HepG2 (cell line): Measurements from ENCODE around the gene COX10. TPM values are rescaled to one million over a fixed set of nuclear protein-coding genes. Genes with fewer than 3 reads are reported as not detected.

Experiments
- ATAC-seq: fragments of 200-7000 bp; cut with Tn5 transposase; 3 replicates; pipeline ENCODE4 v1.9.1; 2020; ENCODE audit warnings: mild to moderate bottlenecking, moderate library complexity
- BruUV-seq: library from RNA; stranded (reverse); fragments of 400-500 nt; replicated peaks from 2 replicates; lab custom pipeline; 2021; lab: Mats Ljungman, UMichigan
- CTCF ChIA-PET: fragments of 300-600 bp; formaldehyde crosslinking; extraction: SDS; loops from one replicate; lab custom pipeline; 2021; ENCODE audit warnings: low total read pairs, inconsistent platforms, low intra/inter-chr PET ratio; lab: Yijun Ruan, JAX
- POLR2A ChIA-PET: fragments of 350-600 bp; sonication (Branson Sonifier 250); formaldehyde crosslinking; loops from one replicate; lab custom pipeline; 2020; ENCODE audit warnings: antibody characterized with exemption, inconsistent platforms; lab: Yijun Ruan, JAX
- DNase-seq: peaks from one replicate; pipeline ENCODE4 v3.0.0-alpha.2; 2015; ENCODE audit warnings: low spot score
- FAIRE-seq: peaks from 3 replicates; lab custom pipeline; 2011; peaks lifted over from hg19 to GRCh38; lab: Jason Lieb, UNC
- H2AFZ ChIP-seq: one replicate; pipeline ENCODE4 v1.6.1; 2011; ENCODE audit warnings: low read length, inconsistent platforms
- H3K27ac ChIP-seq: fragments of 300-600 bp; 3 replicates; pipeline ENCODE4 v1.8.0; 2011; ENCODE audit warnings: mixed run types, mild to moderate bottlenecking, mixed read lengths, low read length, inconsistent platforms; ENCODE audit not compliant: insufficient read depth; ENCODE audit errors: extremely low read length
- H3K27me3 ChIP-seq, 2 experiments: fragments of 200-600 bp in 1 of 2; 2 replicates in 1 of 2; 3 replicates in 1 of 2; pipeline versions ENCODE4 v1.6.0 to v1.8.0; 2011; ENCODE audit warnings: low read length in 2 of 2, mild to moderate bottlenecking in 2 of 2, moderate library complexity in 2 of 2, inconsistent platforms in 1 of 2; ENCODE audit not compliant: insufficient read depth in 2 of 2, control insufficient read depth in 1 of 2
- H3K36me3 ChIP-seq, 2 experiments: fragments of 200-600 bp in 1 of 2; replicated peaks in 1 of 2; 2 replicates in 1 of 2; 3 replicates in 1 of 2; pipeline versions ENCODE4 v1.5.1 to v1.8.0; 2011; ENCODE audit warnings: low read length in 2 of 2, inconsistent platforms in 1 of 2; ENCODE audit not compliant: insufficient read depth in 2 of 2, control insufficient read depth in 1 of 2
- H3K4me1 ChIP-seq: 2 replicates; pipeline ENCODE4 v1.5.1; 2012; ENCODE audit warnings: low read length, inconsistent platforms; ENCODE audit not compliant: insufficient read depth
- H3K4me2 ChIP-seq: 2 replicates; pipeline ENCODE4 v1.6.0; 2011; ENCODE audit warnings: low read depth, low read length, inconsistent platforms
- H3K4me3 ChIP-seq, 3 experiments: fragments of 200-600 bp in 1 of 3; sonication (generic), shearing (Covaris generic) in 1 of 3; replicated peaks in 1 of 3; 2 replicates each; pipeline ENCODE4 v1.5.1; 2011 to 2016; ENCODE audit warnings: low read length in 3 of 3, inconsistent platforms in 2 of 3, low read depth in 2 of 3, mild to moderate bottlenecking in 2 of 3, control low read depth in 1 of 3, mixed read lengths in 1 of 3; ENCODE audit not compliant: insufficient read depth in 1 of 3
- H3K79me2 ChIP-seq: one replicate; pipeline ENCODE4 v1.6.1; 2011; ENCODE audit warnings: low read length, inconsistent platforms; ENCODE audit not compliant: insufficient read depth
- H3K9ac ChIP-seq: 2 replicates; pipeline ENCODE4 v1.6.0; 2011; ENCODE audit warnings: mild to moderate bottlenecking, low read depth, low read length, inconsistent platforms; ENCODE audit not compliant: insufficient read depth
- H3K9me3 ChIP-seq: 2 replicates; pipeline ENCODE4 v1.5.1; 2012; ENCODE audit warnings: mild to moderate bottlenecking, low read length
- H4K20me1 ChIP-seq: 2 replicates; pipeline ENCODE4 v1.6.0; 2011; ENCODE audit warnings: inconsistent platforms, mild to moderate bottlenecking, low read length, moderate library complexity; ENCODE audit not compliant: insufficient read depth
- DZIP1 ChIP-seq: sonication (generic); formaldehyde crosslinking; IDR thresholded peaks from 2 replicates; pipeline ENCODE4 v1.5.0; 2020; ENCODE audit warnings: mild to moderate bottlenecking, missing genetic modification reagents
- HNRNPL ChIP-seq: fragments of 200-400 bp; formaldehyde crosslinking; IDR thresholded peaks from 2 replicates; pipeline ENCODE4 v1.6.1; 2017; ENCODE audit warnings: mild to moderate bottlenecking, low read depth, low read length
- MAFK ChIP-seq, 2 experiments: IDR thresholded peaks in 1 of 2; conservative IDR thresholded peaks in 1 of 2; 2 replicates each; pipeline ENCODE4 v1.6.1; 2011; ENCODE audit warnings: improper control_type of control experiment in 2 of 2, low read length in 2 of 2
- MXD4 ChIP-seq: IDR thresholded peaks from 2 replicates; pipeline ENCODE4 v1.6.1; 2016; ENCODE audit warnings: mild to moderate bottlenecking, missing biosample characterization, missing genetic modification reagents
- RXRB ChIP-seq: IDR thresholded peaks from 2 replicates; pipeline ENCODE4 v1.6.1; 2016; ENCODE audit warnings: borderline replicate concordance, missing genetic modification reagents, missing compliant biosample characterization
- ZNF704 ChIP-seq: sonication (generic); formaldehyde crosslinking; IDR thresholded peaks from 2 replicates; pipeline ENCODE4 v1.8.1; 2023; ENCODE audit warnings: mild to moderate bottlenecking, inconsistent platforms, moderate library complexity, missing genetic modification reagents, borderline replicate concordance
- ZNF790 ChIP-seq: sonication (generic); formaldehyde crosslinking; IDR thresholded peaks from 2 replicates; pipeline ENCODE4 v1.8.0; 2022; ENCODE audit warnings: missing genetic modification reagents, mild to moderate bottlenecking, borderline replicate concordance
- in situ Hi-C: cut with HindIII; loops from 2 replicates; pipeline ENCODE4 v1.10.0; 2017; ENCODE audit warnings: low pct_unique_long_range_greater_than_20kb; ENCODE audit not compliant: extremely low pct_ligation_motif_present
- intact Hi-C: fragments of 100-400 bp; cut with micrococcal nuclease; formaldehyde crosslinking; loops from one replicate; pipeline ENCODE4 v1.10.0; 2022; ENCODE audit not compliant: unreplicated experiment
- polyA plus RNA-seq, 8 experiments: library from polyadenylated mRNA; depleted of rRNA in 3 of 8; stranded (reverse) in 7 of 8; unstranded in 1 of 8; fragments of >200 nt; fragmentation: Illumina TruSeq in 4 of 8; extraction: Trizol in 4 of 8; gene quantifications; 2 replicates each; pipeline versions ENCODE4 v1.2.1 to v1.2.3, GENCODE V29; 2011 to 2016; ENCODE audit warnings: low read depth in 4 of 8, missing spikeins in 1 of 8, mixed read lengths in 1 of 8; ENCODE audit not compliant: insufficient read depth in 1 of 8
- total RNA-seq, 5 experiments: library from RNA; depleted of rRNA; stranded (reverse); fragments of >200 nt; fragmentation: Illumina TruSeq; extraction: Trizol; gene quantifications; 2 replicates each; pipeline ENCODE4 v1.2.3, GENCODE V29; 2016; ENCODE audit warnings: low read depth in 1 of 5

The COX10 gene
- total and polyA plus RNA-seq, 2 of the 13 experiments (the other 11 are each of a cell fraction or from before 2014, with no cell fraction given) = 13.9 to 20.1 TPM

- no peak overlapping the region for H3K27ac ChIP-seq
- H3K9me3 ChIP-seq = no peaks in the 10 kb centered on the region
- no TSS peak for BruUV-seq
- in situ Hi-C loops = no loop called here
- peaks cover under 1% of the 10 kb centered on the region; the same call in 1 of the 2 replicates for H3K4me1 ChIP-seq
- TF ChIP-seq MAFK (conservative IDR thresholded peaks at IDR 0.05 in 1 of 2, IDR thresholded peaks at IDR 0.05 in 1 of 2; ENCODE audit: low read length in 2 of 2) (no peak), RXRB (CRISPR knock-in tag) (no peak), ZNF790 (no peak), ZNF704 (CRISPR knock-in tag) (no peak), DZIP1 (no peak), MXD4 (CRISPR knock-in tag) (no peak), HNRNPL (no peak)
- FAIRE-seq = no peak
- H3K79me2 ChIP-seq = no peaks in the 10 kb centered on the region
- H2AFZ ChIP-seq = no peak overlapping the region
- H3K27me3 ChIP-seq = no peaks in the 10 kb centered on the region
- H3K36me3 ChIP-seq = no peaks in the 10 kb centered on the region
- no peak for ATAC-seq
- no peaks in the 10 kb centered on the region for H4K20me1 ChIP-seq
- H3K9ac ChIP-seq = no peak overlapping the region
- ChIA-PET CTCF (no interaction called here), POLR2A (no interaction called here)
- no peak for DNase-seq
- H3K4me3 ChIP-seq = no peak overlapping the region
- H3K4me2 ChIP-seq = no peak overlapping the region
- intact Hi-C loops = no loop called here
Measured at GRCh38 chr17:14133104-14133503, 63.8 kb downstream of the COX10 start.
